Activated B cell treated with CpG ODN at 0.5 μM for 24 hours (primary cell): ENCODE data around the gene TM7SF3. TPM values are rescaled to one million over a fixed set of nuclear protein-coding genes. Genes with fewer than 3 reads are reported as not detected.

Experiments
- ATAC-seq: fragments of 200-7000 bp; cut with Tn5 transposase; one replicate; pipeline ENCODE4 v1.10.0; 2021; ENCODE audit warnings: low read depth, mild to moderate bottlenecking, moderate library complexity
- CTCF ChIA-PET: fragments of 350-600 bp; sonication (Branson Sonifier 250); formaldehyde crosslinking; loops from one replicate; lab custom pipeline; 2021; ENCODE audit warnings: antibody characterized with exemption; lab: Charles Lee
- POLR2A ChIA-PET: fragments of 350-600 bp; sonication (Branson Sonifier 250); formaldehyde crosslinking; loops from one replicate; lab custom pipeline; 2021; ENCODE audit warnings: antibody characterized with exemption; lab: Charles Lee
- DNase-seq: peaks from one replicate; pipeline ENCODE4 v3.0.0; 2022
- H3K27ac Mint-ChIP-seq: one replicate; pipeline ENCODE4 v1.8.0; 2020; ENCODE audit warnings: mixed read lengths
- H3K27me3 Mint-ChIP-seq: one replicate; pipeline ENCODE4 v1.8.0; 2021; ENCODE audit warnings: mixed read lengths
- H3K36me3 Mint-ChIP-seq: one replicate; pipeline ENCODE4 v1.8.0; 2021; ENCODE audit warnings: low read depth, mixed read lengths
- H3K4me1 Mint-ChIP-seq: one replicate; pipeline ENCODE4 v1.8.0; 2021; ENCODE audit warnings: mixed read lengths
- H3K4me3 Mint-ChIP-seq: one replicate; pipeline ENCODE4 v1.8.0; 2020; ENCODE audit warnings: mild to moderate bottlenecking, mixed read lengths
- H3K9me3 Mint-ChIP-seq: one replicate; pipeline ENCODE4 v1.8.0; 2020; ENCODE audit warnings: mixed read lengths
- intact Hi-C: fragments of 100-400 bp; cut with micrococcal nuclease; formaldehyde crosslinking; loops from one replicate; pipeline ENCODE4 v1.15.1; 2024
- total RNA-seq: library from RNA; stranded (reverse); gene quantifications from 2 replicates; pipeline ENCODE4 v1.2.3, GENCODE V29; 2022
- TF ChIP-seq, protein P1 (sequence below): fragments of 200-600 bp; IDR thresholded peaks from one replicate; pipeline ENCODE4 v1.8.0; 2022; ENCODE audit warnings: antibody characterized with exemption, mild to moderate bottlenecking

The TM7SF3 gene
- total RNA-seq, 1 donor from 2014 or later, result 30.5 TPM

DNA sequence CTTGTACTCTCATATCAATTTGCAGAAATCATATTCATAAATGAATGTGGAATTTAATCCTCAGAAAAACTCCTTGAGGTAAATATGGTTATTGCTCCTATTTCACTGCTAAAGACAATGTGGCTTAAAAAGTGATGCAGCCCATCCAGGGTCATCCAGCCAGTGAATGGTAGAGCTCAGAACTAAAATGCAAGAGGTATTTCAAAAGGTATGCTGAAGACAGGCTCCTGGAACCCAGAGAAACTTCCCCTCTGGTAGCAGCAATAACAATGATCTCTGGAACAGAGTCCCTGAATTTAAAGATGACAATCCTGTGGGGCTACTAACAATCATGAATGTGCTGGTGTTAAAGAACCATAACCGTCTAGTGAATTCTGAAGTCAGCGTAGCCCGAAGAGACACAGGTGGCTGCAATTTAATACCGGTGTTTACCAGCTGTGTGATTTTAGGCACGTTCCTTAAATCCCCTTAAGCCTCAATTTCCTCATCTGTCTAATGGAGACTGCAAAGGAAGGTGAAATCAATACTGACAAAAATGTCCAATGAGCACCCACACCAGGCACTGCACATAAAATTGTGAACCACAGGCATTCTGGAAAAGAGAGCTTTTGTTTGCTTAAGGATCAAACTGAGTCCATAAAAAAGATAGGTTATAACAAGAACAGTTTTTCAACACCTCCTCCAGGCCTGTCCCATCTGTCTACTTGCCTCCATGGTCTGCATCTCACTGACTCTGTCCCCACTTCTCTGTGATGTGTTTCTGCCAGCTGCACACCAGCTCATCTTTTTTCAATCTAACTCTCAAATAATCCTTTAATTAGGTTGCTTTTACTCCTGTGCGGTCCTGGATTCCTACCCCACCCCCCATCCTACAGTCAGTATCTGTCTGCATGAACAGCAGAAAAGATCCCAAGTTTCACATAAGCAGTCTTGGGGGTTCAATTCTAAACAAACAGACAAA, 10.5 kb downstream of the TM7SF3 start:
- intact Hi-C loops, result no loop called here
- Mint-ChIP-seq H3K27ac (no peak overlapping the region), H3K36me3 (peaks cover 11% of the 10 kb centered on the region), H3K4me1 (peaks cover 47% of the 10 kb centered on the region), H3K9me3 (peaks cover 1% of the 10 kb centered on the region), H3K27me3 (no peaks in the 10 kb centered on the region), H3K4me3 (no peak overlapping the region)
- no peak for ATAC-seq
- TF ChIP-seq, protein P1, sequence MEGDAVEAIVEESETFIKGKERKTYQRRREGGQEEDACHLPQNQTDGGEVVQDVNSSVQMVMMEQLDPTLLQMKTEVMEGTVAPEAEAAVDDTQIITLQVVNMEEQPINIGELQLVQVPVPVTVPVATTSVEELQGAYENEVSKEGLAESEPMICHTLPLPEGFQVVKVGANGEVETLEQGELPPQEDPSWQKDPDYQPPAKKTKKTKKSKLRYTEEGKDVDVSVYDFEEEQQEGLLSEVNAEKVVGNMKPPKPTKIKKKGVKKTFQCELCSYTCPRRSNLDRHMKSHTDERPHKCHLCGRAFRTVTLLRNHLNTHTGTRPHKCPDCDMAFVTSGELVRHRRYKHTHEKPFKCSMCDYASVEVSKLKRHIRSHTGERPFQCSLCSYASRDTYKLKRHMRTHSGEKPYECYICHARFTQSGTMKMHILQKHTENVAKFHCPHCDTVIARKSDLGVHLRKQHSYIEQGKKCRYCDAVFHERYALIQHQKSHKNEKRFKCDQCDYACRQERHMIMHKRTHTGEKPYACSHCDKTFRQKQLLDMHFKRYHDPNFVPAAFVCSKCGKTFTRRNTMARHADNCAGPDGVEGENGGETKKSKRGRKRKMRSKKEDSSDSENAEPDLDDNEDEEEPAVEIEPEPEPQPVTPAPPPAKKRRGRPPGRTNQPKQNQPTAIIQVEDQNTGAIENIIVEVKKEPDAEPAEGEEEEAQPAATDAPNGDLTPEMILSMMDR, result no peak
- DNase-seq, result no peak
- ChIA-PET CTCF (interaction anchor here (1.3 kb wide), 1 partner anchor 19 kb away, joined by 3 read pairs; the partner anchor contains the start of gene MED21), POLR2A (no interaction called here)

- ChIA-PET CTCF (no interaction called here), POLR2A (no interaction called here)
- ATAC-seq, result no peak
- Mint-ChIP-seq H3K9me3 (peaks cover 8% of the 10 kb centered on the region), H3K36me3 (peaks cover 21% of the 10 kb centered on the region), H3K27ac (no peak overlapping the region), H3K4me1 (peaks cover 47% of the 10 kb centered on the region), H3K27me3 (no peaks in the 10 kb centered on the region), H3K4me3 (no peak overlapping the region)
- TF ChIP-seq, protein P1, result no peak
- DNase-seq, result no peak
- intact Hi-C loops, result no loop called here
These were observed 12.0 kb downstream of the TM7SF3 start for GRCh38 chr12:27002141-27002540.

- Mint-ChIP-seq H3K27me3 (no peaks in the 10 kb centered on the region), H3K4me1 (peaks cover 44% of the 10 kb centered on the region), H3K36me3 (peaks cover 22% of the 10 kb centered on the region), H3K4me3 (no peak overlapping the region), H3K27ac (no peak overlapping the region), H3K9me3 (peaks cover 8% of the 10 kb centered on the region)
- intact Hi-C loops, result no loop called here
- ATAC-seq (no peak), DNase-seq (no peak)
- TF ChIP-seq, protein P1, result no peak
- CTCF ChIA-PET, result no interaction called here
- POLR2A ChIA-PET, result no interaction called here
These were observed 12.5 kb downstream of the TM7SF3 start for GRCh38 chr12:27001663-27002062.

GRCh38 chr12:27000961-27001360, 13.2 kb downstream of the TM7SF3 start:
- intact Hi-C loops, result no loop called here
- POLR2A ChIA-PET, result no interaction called here
- CTCF ChIA-PET, result interaction anchor here (0.6 kb wide), 1 partner anchor 13 kb away, joined by 3 read pairs; no protein-coding TSS in a partner anchor

GRCh38 chr12:26997003-26997402, 17.2 kb downstream of the TM7SF3 start:
- TF ChIP-seq, protein P1, result no peak
- H3K4me3 Mint-ChIP-seq, result no peak overlapping the region
- H3K9me3 Mint-ChIP-seq, result peaks cover 8% of the 10 kb centered on the region
- H3K27me3 Mint-ChIP-seq, result no peaks in the 10 kb centered on the region
- ChIA-PET POLR2A (no interaction called here), CTCF (no interaction called here)
- no peak overlapping the region for H3K27ac Mint-ChIP-seq
- DNase-seq (no peak), ATAC-seq (no peak)
- intact Hi-C loops, result loop anchor here (2.0 kb wide), 1 partner anchor 14 kb away; no protein-coding TSS in a partner anchor
- H3K4me1 Mint-ChIP-seq, result peaks cover 29% of the 10 kb centered on the region
- H3K36me3 Mint-ChIP-seq, result peaks cover 55% of the 10 kb centered on the region

More at GRCh38 chr12:27000961-27001360, 13.2 kb downstream of the TM7SF3 start:
- peaks cover 8% of the 10 kb centered on the region for H3K9me3 Mint-ChIP-seq
- ATAC-seq, result no peak
- no peaks in the 10 kb centered on the region for H3K27me3 Mint-ChIP-seq
- H3K27ac Mint-ChIP-seq, result no peak overlapping the region
- TF ChIP-seq, protein P1, result no peak
- no peak overlapping the region for H3K4me3 Mint-ChIP-seq
- H3K36me3 Mint-ChIP-seq, result peaks cover 25% of the 10 kb centered on the region
- peaks cover 44% of the 10 kb centered on the region for H3K4me1 Mint-ChIP-seq
- DNase-seq, result no peak
